Measurements from ENCODE around the gene NECTIN3.

GRCh38 chr3:111200027-111200426 is 128.4 kb downstream of the NECTIN3 start:
- TF ChIP-seq RAD21 (conservative IDR thresholded peaks at IDR 0.05 in 1 of 2, IDR thresholded peaks at IDR 0.05 in 1 of 2) (no peak), RCOR1 (IDR thresholded peaks at IDR 0.05; ENCODE audit: low read depth, low read length) (no peak), EP300 (IDR thresholded peaks at IDR 0.05) (no peak)
